ENCODE results near the gene TUBG1. TPM values are rescaled to one million over a fixed set of nuclear protein-coding genes. Genes with fewer than 3 reads are reported as not detected.

TUBG1 gene
- total and polyA plus RNA-seq, 9 of the 15 experiments (the other 6 are each of a cell fraction or from before 2014, with no cell fraction given) = 33.1 to 147 (median 66.0) TPM

DNA sequence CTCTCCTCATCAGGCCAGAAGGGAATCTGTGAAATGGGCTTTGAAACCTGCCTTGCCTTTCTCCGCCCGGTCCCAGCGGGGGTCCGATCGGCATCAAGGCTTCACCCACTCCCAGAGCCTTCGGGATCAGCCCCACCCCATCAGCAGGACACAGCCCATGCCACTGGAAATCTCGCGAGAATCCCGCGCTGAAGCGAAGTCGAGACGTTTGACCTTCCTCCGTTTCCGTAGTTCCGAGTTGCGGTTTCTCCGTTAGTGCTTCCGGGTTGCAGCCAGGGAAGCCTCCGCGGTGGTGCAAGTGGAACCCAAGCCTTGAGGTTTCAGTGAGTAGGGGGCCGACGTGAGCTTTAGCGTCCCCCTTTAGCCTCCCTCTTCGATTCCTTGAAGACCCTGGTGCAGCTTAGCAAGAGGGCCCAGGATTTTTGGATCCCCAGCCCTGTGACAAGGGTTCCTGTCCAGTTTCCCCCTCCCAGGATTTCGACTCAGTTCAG is 47.5 kb upstream of the TUBG1 start, which contains the start of gene COASY (continued):
- TF ChIP-seq, protein P1, sequence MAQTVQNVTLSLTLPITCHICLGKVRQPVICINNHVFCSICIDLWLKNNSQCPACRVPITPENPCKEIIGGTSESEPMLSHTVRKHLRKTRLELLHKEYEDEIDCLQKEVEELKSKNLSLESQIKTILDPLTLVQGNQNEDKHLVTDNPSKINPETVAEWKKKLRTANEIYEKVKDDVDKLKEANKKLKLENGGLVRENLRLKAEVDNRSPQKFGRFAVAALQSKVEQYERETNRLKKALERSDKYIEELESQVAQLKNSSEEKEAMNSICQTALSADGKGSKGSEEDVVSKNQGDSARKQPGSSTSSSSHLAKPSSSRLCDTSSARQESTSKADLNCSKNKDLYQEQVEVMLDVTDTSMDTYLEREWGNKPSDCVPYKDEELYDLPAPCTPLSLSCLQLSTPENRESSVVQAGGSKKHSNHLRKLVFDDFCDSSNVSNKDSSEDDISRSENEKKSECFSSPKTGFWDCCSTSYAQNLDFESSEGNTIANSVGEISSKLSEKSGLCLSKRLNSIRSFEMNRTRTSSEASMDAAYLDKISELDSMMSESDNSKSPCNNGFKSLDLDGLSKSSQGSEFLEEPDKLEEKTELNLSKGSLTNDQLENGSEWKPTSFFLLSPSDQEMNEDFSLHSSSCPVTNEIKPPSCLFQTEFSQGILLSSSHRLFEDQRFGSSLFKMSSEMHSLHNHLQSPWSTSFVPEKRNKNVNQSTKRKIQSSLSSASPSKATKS (CRISPR knock-in tag; IDR thresholded peaks at IDR 0.05) = no peak
- TF ChIP-seq TAF15 (IDR thresholded peaks at IDR 0.05; ENCODE audit: low read depth, low read length) = no peak
- peak; percentile 79 for TF ChIP-seq DIDO1 (tag; IDR thresholded peaks at IDR 0.05; ENCODE audit: low read depth)
- peak; percentile 90 for TF ChIP-seq CXXC5 (CRISPR knock-in tag; IDR thresholded peaks at IDR 0.05)
- TF ChIP-seq POLR2AphosphoS2 (IDR thresholded peaks at IDR 0.05; ENCODE audit: low read length) = no peak
- TF ChIP-seq ZNF133 (CRISPR knock-in tag; IDR thresholded peaks at IDR 0.05) = no peak
- TF ChIP-seq, protein P2, sequence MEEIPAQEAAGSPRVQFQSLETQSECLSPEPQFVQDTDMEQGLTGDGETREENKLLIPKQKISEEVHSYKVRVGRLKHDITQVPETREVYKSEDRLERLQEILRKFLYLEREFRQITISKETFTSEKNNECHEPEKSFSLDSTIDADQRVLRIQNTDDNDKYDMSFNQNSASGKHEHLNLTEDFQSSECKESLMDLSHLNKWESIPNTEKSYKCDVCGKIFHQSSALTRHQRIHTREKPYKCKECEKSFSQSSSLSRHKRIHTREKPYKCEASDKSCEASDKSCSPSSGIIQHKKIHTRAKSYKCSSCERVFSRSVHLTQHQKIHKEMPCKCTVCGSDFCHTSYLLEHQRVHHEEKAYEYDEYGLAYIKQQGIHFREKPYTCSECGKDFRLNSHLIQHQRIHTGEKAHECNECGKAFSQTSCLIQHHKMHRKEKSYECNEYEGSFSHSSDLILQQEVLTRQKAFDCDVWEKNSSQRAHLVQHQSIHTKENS (CRISPR knock-in tag; IDR thresholded peaks at IDR 0.05) = no peak
- no peak; the same call in 1 of the 2 replicates for TF ChIP-seq ADNP (tag; IDR thresholded peaks at IDR 0.05)
- no peak for TF ChIP-seq SAFB (IDR thresholded peaks at IDR 0.05; ENCODE audit: borderline replicate concordance, low read depth, low read length)
- TF ChIP-seq ZNF274 (IDR thresholded peaks at IDR 0.05; ENCODE audit: borderline replicate concordance, low read depth, low read length) = no peak
- no peak for TF ChIP-seq ZNF282 (CRISPR knock-in tag; IDR thresholded peaks at IDR 0.05)
- TF ChIP-seq HOXB6 (CRISPR knock-in tag; IDR thresholded peaks at IDR 0.05; ENCODE audit: borderline replicate concordance) = no peak
